Measurements from ENCODE around the gene OCEL1.
"Not testable (repeated sequence)": the region's sequence is repeated elsewhere in the genome, so short reads cannot be mapped to it uniquely, and the experiment has no call there.

Gene OCEL1

GRCh38 chr19:17185590-17185989, 40.4 kb upstream of the OCEL1 start:
- H3K4me1 ChIP-seq (ENCODE audit: insufficient read depth, low read length, severe bottlenecking) = peaks cover 43% of the 10 kb centered on the region

GRCh38 chr19:17191736-17192135, 34.3 kb upstream of the OCEL1 start:
- H3K9me2 ChIP-seq (ENCODE audit: low read depth, low read length) = not testable (repeated sequence)

More at GRCh38 chr19:17185590-17185989, 40.4 kb upstream of the OCEL1 start:
- Histone ChIP-seq H3K9me2 (ENCODE audit: low read depth, low read length) (no peaks in the 10 kb centered on the region), H3K27me3 (ENCODE audit: insufficient read depth, low read length) (no peaks in the 10 kb centered on the region), H3K36me3 (ENCODE audit: insufficient read depth, low read length) (peaks cover 46% of the 10 kb centered on the region), H3K4me3 (ENCODE audit: low read depth, low read length, poor library complexity, severe bottlenecking) (no peak overlapping the region), H3F3A (ENCODE audit: insufficient read depth, low read length) (no peaks in the 10 kb centered on the region), H3K27ac (ENCODE audit: low read depth, low read length, poor library complexity, severe bottlenecking) (peak overlapping the region; percentile 35), H3K9me3 (ENCODE audit: low read length) (no peaks in the 10 kb centered on the region), H2AFZ (ENCODE audit: low read length) (no peak overlapping the region), H3K79me2 (ENCODE audit: insufficient read depth, low read length) (no peaks in the 10 kb centered on the region), H3K9ac (ENCODE audit: low read length) (no peak overlapping the region), H3K4me2 (ENCODE audit: low read length) (no peak overlapping the region), H4K20me1 (ENCODE audit: insufficient read depth, low read length) (no peaks in the 10 kb centered on the region)
- TF ChIP-seq EZH2 (IDR thresholded peaks at IDR 0.05; ENCODE audit: borderline replicate concordance, low read length) = no peak
- no peak for TF ChIP-seq CTCF (IDR thresholded peaks at IDR 0.05; ENCODE audit: low read length)

GRCh38 chr19:17192751-17193150, 33.3 kb upstream of the OCEL1 start:
- peaks cover 75% of the 10 kb centered on the region for H3K36me3 ChIP-seq (ENCODE audit: insufficient read depth, low read length)
- no peak overlapping the region for H3K9ac ChIP-seq (ENCODE audit: low read length)
- peaks cover 7% of the 10 kb centered on the region; the same call in 1 of the 2 replicates for H3F3A ChIP-seq (ENCODE audit: insufficient read depth, low read length)
- no peaks in the 10 kb centered on the region for H3K79me2 ChIP-seq (ENCODE audit: insufficient read depth, low read length)
- no peaks in the 10 kb centered on the region for H3K27me3 ChIP-seq (ENCODE audit: insufficient read depth, low read length)
- no peaks in the 10 kb centered on the region for H3K9me2 ChIP-seq (ENCODE audit: low read depth, low read length)
- H3K27ac ChIP-seq (ENCODE audit: low read depth, low read length, poor library complexity, severe bottlenecking) = peak overlapping the region; percentile 89
- H3K4me2 ChIP-seq (ENCODE audit: low read length) = no peak overlapping the region
- TF ChIP-seq CTCF (IDR thresholded peaks at IDR 0.05; ENCODE audit: low read length) = no peak
- no peak overlapping the region for H3K4me3 ChIP-seq (ENCODE audit: low read depth, low read length, poor library complexity, severe bottlenecking)
- H2AFZ ChIP-seq (ENCODE audit: low read length) = no peak overlapping the region
- H3K4me1 ChIP-seq (ENCODE audit: insufficient read depth, low read length, severe bottlenecking) = peaks cover 26% of the 10 kb centered on the region
- H4K20me1 ChIP-seq (ENCODE audit: insufficient read depth, low read length) = no peaks in the 10 kb centered on the region
- H3K9me3 ChIP-seq (ENCODE audit: low read length) = no peaks in the 10 kb centered on the region

More at GRCh38 chr19:17191736-17192135, 34.3 kb upstream of the OCEL1 start:
- Histone ChIP-seq H3K36me3 (ENCODE audit: insufficient read depth, low read length) (peaks cover 71% of the 10 kb centered on the region), H3K27ac (ENCODE audit: low read depth, low read length, poor library complexity, severe bottlenecking) (peak overlapping the region; percentile 89), H3K4me1 (ENCODE audit: insufficient read depth, low read length, severe bottlenecking) (peaks cover 26% of the 10 kb centered on the region)
- H3K9me3 ChIP-seq (ENCODE audit: low read length); H3K9ac ChIP-seq (ENCODE audit: low read length); H3K79me2 ChIP-seq (ENCODE audit: insufficient read depth, low read length); H3F3A ChIP-seq (ENCODE audit: insufficient read depth, low read length); H2AFZ ChIP-seq (ENCODE audit: low read length); H3K4me3 ChIP-seq (ENCODE audit: low read depth, low read length, poor library complexity, severe bottlenecking); H3K4me2 ChIP-seq (ENCODE audit: low read length); H3K27me3 ChIP-seq (ENCODE audit: insufficient read depth, low read length); H4K20me1 ChIP-seq (ENCODE audit: insufficient read depth, low read length): not testable (repeated sequence)

GRCh38 chr19:17194608-17195007, 31.4 kb upstream of the OCEL1 start:
- Histone ChIP-seq H3K27ac (ENCODE audit: low read depth, low read length, poor library complexity, severe bottlenecking) (no peak overlapping the region), H3F3A (ENCODE audit: insufficient read depth, low read length) (peaks cover 7% of the 10 kb centered on the region; the same call in 1 of the 2 replicates), H3K9ac (ENCODE audit: low read length) (no peak overlapping the region), H3K9me2 (ENCODE audit: low read depth, low read length) (no peaks in the 10 kb centered on the region), H2AFZ (ENCODE audit: low read length) (no peak overlapping the region), H3K4me3 (ENCODE audit: low read depth, low read length, poor library complexity, severe bottlenecking) (no peak overlapping the region), H3K4me1 (ENCODE audit: insufficient read depth, low read length, severe bottlenecking) (peaks cover 23% of the 10 kb centered on the region), H3K9me3 (ENCODE audit: low read length) (no peaks in the 10 kb centered on the region), H4K20me1 (ENCODE audit: insufficient read depth, low read length) (no peaks in the 10 kb centered on the region), H3K36me3 (ENCODE audit: insufficient read depth, low read length) (peaks cover 75% of the 10 kb centered on the region), H3K79me2 (ENCODE audit: insufficient read depth, low read length) (no peaks in the 10 kb centered on the region), H3K4me2 (ENCODE audit: low read length) (no peak overlapping the region), H3K27me3 (ENCODE audit: insufficient read depth, low read length) (no peaks in the 10 kb centered on the region)
- TF ChIP-seq EZH2 (IDR thresholded peaks at IDR 0.05; ENCODE audit: borderline replicate concordance, low read length) (no peak), CTCF (IDR thresholded peaks at IDR 0.05; ENCODE audit: low read length) (no peak)

Measured in OCI-LY1 (cell line).